ENCODE results near the gene GAB2.
"Not testable (repeated sequence)": the region's sequence is repeated elsewhere in the genome, so short reads cannot be mapped to it uniquely, and the experiment has no call there.

GAB2 gene

GRCh38 chr11:78248191-78248590, 169.4 kb downstream of the GAB2 start:
- no peak for DNase-seq (ENCODE audit: low spot score)
- no peak for TF ChIP-seq CTCF (IDR thresholded peaks at IDR 0.05)
- Histone ChIP-seq H3K4me3 (no peak overlapping the region), H3K27ac (no peak overlapping the region)

GRCh38 chr11:78244546-78245255, 172.9 kb downstream of the GAB2 start:
- no peak for TF ChIP-seq CTCF (IDR thresholded peaks at IDR 0.05)
- DNase-seq (ENCODE audit: low spot score), result no peak
- Histone ChIP-seq H3K27ac (peak overlapping the region; percentile 19 to 52), H3K4me3 (no peak overlapping the region)

- no peak for DNase-seq (ENCODE audit: low spot score)
- Histone ChIP-seq H3K27ac (peak overlapping the region in 1 of 2 donors; percentile 52), H3K4me3 (no peak overlapping the region)
- no peak for TF ChIP-seq CTCF (IDR thresholded peaks at IDR 0.05)
Observed at GRCh38 chr11:78244080-78244479, 173.5 kb downstream of the GAB2 start.

GRCh38 chr11:78241475-78241874, 176.1 kb downstream of the GAB2 start:
- Histone ChIP-seq H3K27ac (no peak overlapping the region), H3K4me3 (no peak overlapping the region)
- no peak for DNase-seq (ENCODE audit: low spot score)
- TF ChIP-seq CTCF (IDR thresholded peaks at IDR 0.05), result no peak

GRCh38 chr11:78239781-78240180, 177.8 kb downstream of the GAB2 start:
- TF ChIP-seq CTCF (IDR thresholded peaks at IDR 0.05), result no peak
- no peak for DNase-seq (ENCODE audit: low spot score)
- Histone ChIP-seq H3K4me3 (no peak overlapping the region), H3K27ac (no peak overlapping the region)

- DNase-seq (ENCODE audit: low spot score), result no peak
- no peak overlapping the region for H3K4me3 ChIP-seq
- no peak overlapping the region for H3K27ac ChIP-seq
- TF ChIP-seq CTCF (IDR thresholded peaks at IDR 0.05), result no peak
Observed at GRCh38 chr11:78237293-78238046, 180.2 kb downstream of the GAB2 start.

GRCh38 chr11:78234006-78234405, 183.6 kb downstream of the GAB2 start:
- DNase-seq (ENCODE audit: low spot score), result peak; percentile 17
- no peak for TF ChIP-seq CTCF (IDR thresholded peaks at IDR 0.05)
- H3K4me3 ChIP-seq, result no peak overlapping the region
- no peak overlapping the region for H3K27ac ChIP-seq

GRCh38 chr11:78233046-78233445, 184.6 kb downstream of the GAB2 start:
- peak overlapping the region; percentile 25 to 64 for H3K27ac ChIP-seq

More at GRCh38 chr11:78233046-78233445, 184.6 kb downstream of the GAB2 start:
- DNase-seq (ENCODE audit: low spot score), result peak; percentile 60
- H3K4me3 ChIP-seq, result not testable (repeated sequence)

All from coronary artery (tissue), 2 donors.